Esophagus muscularis mucosa (tissue), 4 donors: ENCODE measurements around the gene ILDR1. TPM values are rescaled to one million over a fixed set of nuclear protein-coding genes. Genes with fewer than 3 reads are reported as not detected.

Experiments used
- DNase-seq: peaks from one replicate; pipeline ENCODE4 v3.0.0-alpha.2; 2017; ENCODE audit errors: extremely low spot score
- H3K27ac ChIP-seq, 4 donors: fragments of 200-600 bp; sonication (generic); replicated peaks in 1 of 4; 1 replicate in 3 of 4; 2 replicates in 1 of 4; pipeline ENCODE4 v1.5.1; 2016 to 2019; ENCODE audit warnings: mild to moderate bottlenecking in 1 of 4
- H3K27me3 ChIP-seq, 4 donors: fragments of 200-600 bp; sonication (generic); one replicate each; pipeline versions ENCODE4 v1.5.1 to v1.6.0; 2016 to 2019
- H3K36me3 ChIP-seq, 4 donors: fragments of 200-600 bp; sonication (generic); one replicate each; pipeline ENCODE4 v1.5.1; 2016 to 2019
- H3K4me1 ChIP-seq, 4 donors: fragments of 200-600 bp; sonication (generic); one replicate each; pipeline ENCODE4 v1.5.1; 2016 to 2019
- H3K4me3 ChIP-seq, 4 donors: fragments of 200-600 bp; sonication (generic); 1 replicate in 2 of 4; 2 replicates in 2 of 4; pipeline ENCODE4 v1.5.1; 2016 to 2019; ENCODE audit warnings: mild to moderate bottlenecking in 4 of 4, moderate library complexity in 1 of 4
- H3K9me3 ChIP-seq, 4 donors: fragments of 200-600 bp; sonication (generic); 1 replicate in 3 of 4; 2 replicates in 1 of 4; pipeline ENCODE4 v1.5.1; 2016 to 2019
- EP300 ChIP-seq: sonication (generic); formaldehyde crosslinking; IDR thresholded peaks from one replicate; pipeline ENCODE4 v1.6.1; 2017; ENCODE audit warnings: antibody characterized with exemption
- POLR2A ChIP-seq: fragments of 450-650 bp; IDR thresholded peaks from one replicate; pipeline ENCODE4 v1.6.1; 2017; ENCODE audit warnings: antibody characterized with exemption, moderate library complexity, mild to moderate bottlenecking, low read depth
- POLR2AphosphoS5 ChIP-seq, 2 donors: sonication (generic); formaldehyde crosslinking; IDR thresholded peaks; one replicate each; pipeline ENCODE4 v1.6.1; 2017; ENCODE audit warnings: antibody characterized with exemption in 2 of 2
- WGBS: methylation state at CpG from one replicate; pipeline ENCODE4 v1.1.5; 2018; 5-methylcytosine and 5-hydroxymethylcytosine counted together
- intact Hi-C: fragments of 100-400 bp; cut with DNase I; formaldehyde crosslinking; loops from one replicate; pipeline ENCODE4 v1.15.1; 2023
- total RNA-seq, 4 donors: library from RNA; depleted of rRNA; stranded (reverse); fragments of >200 nt; gene quantifications; one replicate each; pipeline versions ENCODE4 v1.1.0 to v1.2.1, GENCODE V29; 2016
- TF ChIP-seq, protein P1 (sequence below), 3 experiments: fragments of 200-600 bp in 2 of 3; fragments of 450-650 bp in 1 of 3; sonication (generic) in 2 of 3; IDR thresholded peaks; one replicate each; pipeline ENCODE4 v1.5.1; 2017 to 2019; ENCODE audit warnings: antibody characterized with exemption in 3 of 3, mild to moderate bottlenecking in 2 of 3, moderate library complexity in 1 of 3

Gene ILDR1
- under 1 TPM in 1 of 4 donors, not detected in 3; 0.63 TPM for total RNA-seq

DNA sequence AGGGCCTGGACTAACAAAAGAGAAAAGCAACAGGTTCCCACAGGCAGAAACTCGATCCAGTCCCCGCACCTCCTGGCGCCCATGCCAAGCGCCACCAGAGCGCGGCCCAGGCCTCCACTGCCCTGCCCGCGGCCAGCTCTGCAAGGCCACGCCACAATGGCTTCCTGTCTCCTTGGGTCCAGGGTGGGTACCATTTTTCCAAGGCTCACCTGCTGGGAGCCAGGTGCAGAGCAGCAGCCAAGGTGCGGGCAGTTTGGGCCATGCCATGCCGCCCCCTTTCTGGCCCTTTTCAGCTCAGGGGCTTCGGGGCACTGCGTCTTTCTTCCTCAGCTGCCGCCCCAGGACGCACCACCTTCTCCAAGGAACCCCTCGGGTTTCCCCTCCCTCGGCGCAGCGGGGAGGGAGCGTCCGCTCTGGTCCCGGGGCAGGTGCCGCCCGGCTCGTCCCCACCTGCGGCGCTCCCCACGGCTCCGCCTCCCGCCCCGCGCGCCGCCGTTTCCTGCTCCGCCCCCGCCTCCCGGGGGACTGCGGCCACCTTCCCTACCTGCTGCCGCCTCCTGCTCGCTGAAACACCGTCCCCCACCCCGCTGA is at the start of gene ILDR1:
TSS of gene ILDR1 (minus strand) at position 437 of the 591 bp plus-strand sequence. CDS start at position 267, 170 bp downstream.
- DNase-seq: peak; percentile 80

GRCh38 chr3:122067588-122068240 is 45.7 kb upstream of the ILDR1 start:
- 79% methylated on average over 2 of the region's 2 CpGs for WGBS
- intact Hi-C loops: no loop called here
- Histone ChIP-seq H3K36me3 (no peaks in the 10 kb centered on the region), H3K4me3 (no peak overlapping the region), H3K9me3 (no peaks in the 10 kb centered on the region), H3K27me3 (no peaks in the 10 kb centered on the region), H3K4me1 (no peaks in the 10 kb centered on the region), H3K27ac (no peak overlapping the region)
- no peak for DNase-seq
- TF ChIP-seq, protein P1, sequence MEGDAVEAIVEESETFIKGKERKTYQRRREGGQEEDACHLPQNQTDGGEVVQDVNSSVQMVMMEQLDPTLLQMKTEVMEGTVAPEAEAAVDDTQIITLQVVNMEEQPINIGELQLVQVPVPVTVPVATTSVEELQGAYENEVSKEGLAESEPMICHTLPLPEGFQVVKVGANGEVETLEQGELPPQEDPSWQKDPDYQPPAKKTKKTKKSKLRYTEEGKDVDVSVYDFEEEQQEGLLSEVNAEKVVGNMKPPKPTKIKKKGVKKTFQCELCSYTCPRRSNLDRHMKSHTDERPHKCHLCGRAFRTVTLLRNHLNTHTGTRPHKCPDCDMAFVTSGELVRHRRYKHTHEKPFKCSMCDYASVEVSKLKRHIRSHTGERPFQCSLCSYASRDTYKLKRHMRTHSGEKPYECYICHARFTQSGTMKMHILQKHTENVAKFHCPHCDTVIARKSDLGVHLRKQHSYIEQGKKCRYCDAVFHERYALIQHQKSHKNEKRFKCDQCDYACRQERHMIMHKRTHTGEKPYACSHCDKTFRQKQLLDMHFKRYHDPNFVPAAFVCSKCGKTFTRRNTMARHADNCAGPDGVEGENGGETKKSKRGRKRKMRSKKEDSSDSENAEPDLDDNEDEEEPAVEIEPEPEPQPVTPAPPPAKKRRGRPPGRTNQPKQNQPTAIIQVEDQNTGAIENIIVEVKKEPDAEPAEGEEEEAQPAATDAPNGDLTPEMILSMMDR (IDR thresholded peaks at IDR 0.05): no peak
- TF ChIP-seq POLR2AphosphoS5 (IDR thresholded peaks at IDR 0.05): no peak
- no peak for TF ChIP-seq POLR2A
- TF ChIP-seq EP300: no peak

More for the DNA sequence above, at the start of gene ILDR1:
- Histone ChIP-seq H3K9me3 (no peaks in the 10 kb centered on the region), H3K36me3 (no peaks in the 10 kb centered on the region), H3K27ac (no peak within 1 kb of the TSS), H3K4me3 (peak within 1 kb of the TSS in 2 of 4 donors; percentile 22 to 39), H3K27me3 (peaks cover 0 to 30% (median 3%) of the 10 kb centered on the region in 4 donors), H3K4me1 (peaks cover 0 to 7% (median 3%) of the 10 kb centered on the region in 4 donors)
- intact Hi-C loops: no loop called here
- TF ChIP-seq POLR2A (no peak), EP300 (no peak), POLR2AphosphoS5 (IDR thresholded peaks at IDR 0.05) (no peak)
- TF ChIP-seq, protein P1 (IDR thresholded peaks at IDR 0.05): no peak
- 4% methylated on average over 22 of the region's 43 CpGs for WGBS

GRCh38 chr3:122067214-122067550 is 45.1 kb upstream of the ILDR1 start:
- 69% methylated on average over 5 of the region's 5 CpGs for WGBS
- no peak for DNase-seq
- H3K4me1 ChIP-seq: no peaks in the 10 kb centered on the region
- no peaks in the 10 kb centered on the region for H3K9me3 ChIP-seq
- intact Hi-C loops: no loop called here
- H3K36me3 ChIP-seq: no peaks in the 10 kb centered on the region
- no peak overlapping the region for H3K27ac ChIP-seq
- no peak overlapping the region for H3K4me3 ChIP-seq
- no peaks in the 10 kb centered on the region for H3K27me3 ChIP-seq
- TF ChIP-seq, protein P1 (IDR thresholded peaks at IDR 0.05): no peak
- TF ChIP-seq EP300 (no peak), POLR2AphosphoS5 (IDR thresholded peaks at IDR 0.05) (no peak), POLR2A (no peak)

GRCh38 chr3:122066331-122067213 is 44.5 kb upstream of the ILDR1 start:
- H3K36me3 ChIP-seq: no peaks in the 10 kb centered on the region
- no peak for DNase-seq
- TF ChIP-seq POLR2A (no peak), EP300 (no peak), POLR2AphosphoS5 (IDR thresholded peaks at IDR 0.05) (no peak)
- TF ChIP-seq, protein P1 (IDR thresholded peaks at IDR 0.05): no peak
- WGBS: 48% methylated on average over 6 of the region's 6 CpGs
- intact Hi-C loops: no loop called here
- no peaks in the 10 kb centered on the region for H3K27me3 ChIP-seq
- no peaks in the 10 kb centered on the region for H3K4me1 ChIP-seq
- H3K9me3 ChIP-seq: no peaks in the 10 kb centered on the region
- no peak overlapping the region for H3K4me3 ChIP-seq
- H3K27ac ChIP-seq: no peak overlapping the region
